Transverse colon (tissue), 3 donors: ENCODE measurements around the gene TCAP.

Experiments
- POLR2A ChIP-seq: fragments of 450-650 bp; IDR thresholded peaks from one replicate; pipeline ENCODE4 v1.6.1; 2016; ENCODE audit warnings: antibody characterized with exemption, mild to moderate bottlenecking, moderate library complexity
- POLR2AphosphoS5 ChIP-seq, 3 donors: sonication (generic); formaldehyde crosslinking; IDR thresholded peaks; one replicate each; pipeline ENCODE4 v1.6.1; 2016; ENCODE audit warnings: antibody characterized with exemption in 3 of 3

DNA sequence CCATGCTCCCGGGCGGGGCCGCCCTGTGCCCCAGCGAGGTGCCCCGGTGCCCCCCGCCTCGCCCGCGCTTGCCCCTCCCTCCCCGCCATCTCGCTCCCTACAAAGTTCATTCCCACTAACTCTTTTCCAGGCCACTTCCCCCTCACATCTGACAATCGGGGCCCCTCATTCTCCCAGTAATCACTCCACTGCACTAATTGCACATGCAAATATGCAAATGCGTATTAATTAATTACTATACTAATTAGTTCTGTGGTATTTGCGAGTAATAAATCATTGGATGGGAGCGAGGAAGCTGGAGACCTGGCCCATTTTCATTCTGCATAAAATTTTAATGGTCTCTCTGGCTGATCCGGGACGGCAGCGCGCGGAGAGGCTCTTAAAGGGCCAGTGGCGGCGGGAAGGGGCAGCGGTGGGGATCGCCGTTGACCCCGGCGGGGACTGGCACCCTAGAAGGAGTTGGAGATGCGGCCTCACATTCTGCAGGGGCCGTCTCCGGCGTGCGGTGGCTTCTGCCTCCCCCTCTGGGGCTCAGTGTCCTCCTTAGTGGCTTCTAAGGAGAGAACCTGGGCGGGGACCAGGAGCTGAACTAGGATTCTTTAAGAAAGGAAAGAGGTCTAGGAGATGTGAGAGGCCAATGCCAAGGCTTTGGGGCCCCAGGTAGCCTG is 46.8 kb upstream of the TCAP start:
- TF ChIP-seq POLR2A (no peak), POLR2AphosphoS5 (IDR thresholded peaks at IDR 0.05) (no peak)
